ENCODE results near the gene CPN2. TPM values are rescaled to one million over a fixed set of nuclear protein-coding genes. Genes with fewer than 3 reads are reported as not detected.

Gene CPN2
- total and polyA plus RNA-seq, 2 experiments from 2014 or later: 0.10 to 0.14 TPM

- Histone ChIP-seq H3F3A (replicated peaks; ENCODE audit: low read depth) (no peaks in the 10 kb centered on the region), H3K79me2 (replicated peaks; ENCODE audit: insufficient read depth) (no peaks in the 10 kb centered on the region), H3K4me1 (ENCODE audit: insufficient read depth) (0 out of 2 replicates have a peak, but pooled peaks cover 15% of the 10 kb centered on the region), H3K27me3 (ENCODE audit: insufficient read depth) (no peaks in the 10 kb centered on the region), H3K4me2 (no peak overlapping the region), H3K9me2 (ENCODE audit: insufficient read depth) (no peaks in the 10 kb centered on the region), H4K20me1 (replicated peaks; ENCODE audit: insufficient read depth) (no peaks in the 10 kb centered on the region), H2AFZ (peak overlapping the region; percentile 66), H3K36me3 (ENCODE audit: insufficient read depth) (no peaks in the 10 kb centered on the region), H3K27ac (ENCODE audit: low read depth) (no peak overlapping the region), H3K4me3 (no peak overlapping the region)
- DNase-seq (ENCODE audit: low spot score) (no peak), ATAC-seq (peak; percentile 17)
- peaks cover 24% of the 10 kb centered on the region for H3K27me3 Mint-ChIP-seq (ENCODE audit: insufficient read depth, low read depth, poor library complexity)
- H3K9me3 Mint-ChIP-seq: no peaks in the 10 kb centered on the region
- H3K27ac Mint-ChIP-seq: no peak overlapping the region
- no peak overlapping the region for H3K4me3 Mint-ChIP-seq
- peaks cover 29% of the 10 kb centered on the region for H3K4me1 Mint-ChIP-seq
- no peaks in the 10 kb centered on the region for H3K36me3 Mint-ChIP-seq (ENCODE audit: low read depth)
- TF ChIP-seq, protein P1, sequence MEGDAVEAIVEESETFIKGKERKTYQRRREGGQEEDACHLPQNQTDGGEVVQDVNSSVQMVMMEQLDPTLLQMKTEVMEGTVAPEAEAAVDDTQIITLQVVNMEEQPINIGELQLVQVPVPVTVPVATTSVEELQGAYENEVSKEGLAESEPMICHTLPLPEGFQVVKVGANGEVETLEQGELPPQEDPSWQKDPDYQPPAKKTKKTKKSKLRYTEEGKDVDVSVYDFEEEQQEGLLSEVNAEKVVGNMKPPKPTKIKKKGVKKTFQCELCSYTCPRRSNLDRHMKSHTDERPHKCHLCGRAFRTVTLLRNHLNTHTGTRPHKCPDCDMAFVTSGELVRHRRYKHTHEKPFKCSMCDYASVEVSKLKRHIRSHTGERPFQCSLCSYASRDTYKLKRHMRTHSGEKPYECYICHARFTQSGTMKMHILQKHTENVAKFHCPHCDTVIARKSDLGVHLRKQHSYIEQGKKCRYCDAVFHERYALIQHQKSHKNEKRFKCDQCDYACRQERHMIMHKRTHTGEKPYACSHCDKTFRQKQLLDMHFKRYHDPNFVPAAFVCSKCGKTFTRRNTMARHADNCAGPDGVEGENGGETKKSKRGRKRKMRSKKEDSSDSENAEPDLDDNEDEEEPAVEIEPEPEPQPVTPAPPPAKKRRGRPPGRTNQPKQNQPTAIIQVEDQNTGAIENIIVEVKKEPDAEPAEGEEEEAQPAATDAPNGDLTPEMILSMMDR (conservative IDR thresholded peaks at IDR 0.05; ENCODE audit: low read depth in 2 of 2): no peak
Measured at GRCh38 chr3:194367992-194368841, 17.1 kb upstream of the CPN2 start.

- Histone ChIP-seq H3K4me1 (ENCODE audit: insufficient read depth) (0 out of 2 replicates have a peak, but pooled peaks cover 15% of the 10 kb centered on the region), H3K79me2 (replicated peaks; ENCODE audit: insufficient read depth) (no peaks in the 10 kb centered on the region), H3K27me3 (ENCODE audit: insufficient read depth) (no peaks in the 10 kb centered on the region), H3K36me3 (ENCODE audit: insufficient read depth) (no peaks in the 10 kb centered on the region), H2AFZ (no peak overlapping the region), H3K4me3 (no peak overlapping the region), H3F3A (replicated peaks; ENCODE audit: low read depth) (no peaks in the 10 kb centered on the region), H3K9me2 (ENCODE audit: insufficient read depth) (no peaks in the 10 kb centered on the region), H4K20me1 (replicated peaks; ENCODE audit: insufficient read depth) (no peaks in the 10 kb centered on the region), H3K4me2 (no peak overlapping the region), H3K27ac (ENCODE audit: low read depth) (no peak overlapping the region)
- H3K4me1 Mint-ChIP-seq: peaks cover 29% of the 10 kb centered on the region
- no peaks in the 10 kb centered on the region for H3K36me3 Mint-ChIP-seq (ENCODE audit: low read depth)
- no peak for ATAC-seq
- H3K27me3 Mint-ChIP-seq (ENCODE audit: insufficient read depth, low read depth, poor library complexity): peaks cover 28% of the 10 kb centered on the region
- H3K27ac Mint-ChIP-seq: no peak overlapping the region
- H3K4me3 Mint-ChIP-seq: no peak overlapping the region
- no peak for DNase-seq (ENCODE audit: low spot score)
- H3K9me3 Mint-ChIP-seq: no peaks in the 10 kb centered on the region
- TF ChIP-seq EZH2phosphoT487 (IDR thresholded peaks at IDR 0.05; ENCODE audit: unreplicated experiment): no peak
- TF ChIP-seq ZNF114 (CRISPR knock-in tag; IDR thresholded peaks at IDR 0.05): no peak
- no peak for TF ChIP-seq JUNB (IDR thresholded peaks at IDR 0.05; ENCODE audit: unreplicated experiment)
- TF ChIP-seq REST (IDR thresholded peaks at IDR 0.05; ENCODE audit: unreplicated experiment): no peak
- TF ChIP-seq, protein P2, sequence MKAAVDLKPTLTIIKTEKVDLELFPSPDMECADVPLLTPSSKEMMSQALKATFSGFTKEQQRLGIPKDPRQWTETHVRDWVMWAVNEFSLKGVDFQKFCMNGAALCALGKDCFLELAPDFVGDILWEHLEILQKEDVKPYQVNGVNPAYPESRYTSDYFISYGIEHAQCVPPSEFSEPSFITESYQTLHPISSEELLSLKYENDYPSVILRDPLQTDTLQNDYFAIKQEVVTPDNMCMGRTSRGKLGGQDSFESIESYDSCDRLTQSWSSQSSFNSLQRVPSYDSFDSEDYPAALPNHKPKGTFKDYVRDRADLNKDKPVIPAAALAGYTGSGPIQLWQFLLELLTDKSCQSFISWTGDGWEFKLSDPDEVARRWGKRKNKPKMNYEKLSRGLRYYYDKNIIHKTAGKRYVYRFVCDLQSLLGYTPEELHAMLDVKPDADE (IDR thresholded peaks at IDR 0.05): no peak
- no peak for TF ChIP-seq STAT1 (IDR thresholded peaks at IDR 0.05; ENCODE audit: unreplicated experiment)
- TF ChIP-seq POLR2AphosphoS5 (IDR thresholded peaks at IDR 0.05; ENCODE audit: low read depth): no peak
- TF ChIP-seq EZH2 (IDR thresholded peaks at IDR 0.05; ENCODE audit: low read depth, unreplicated experiment): no peak
- no peak for TF ChIP-seq CREB1 (CRISPR knock-in tag; IDR thresholded peaks at IDR 0.05; ENCODE audit: low read depth)
- TF ChIP-seq, protein P1 (conservative IDR thresholded peaks at IDR 0.05; ENCODE audit: low read depth in 2 of 2): no peak
- no peak for TF ChIP-seq NANOG (IDR thresholded peaks at IDR 0.05; ENCODE audit: borderline replicate concordance)
- no peak for TF ChIP-seq ZNF331 (CRISPR knock-in tag; IDR thresholded peaks at IDR 0.05; ENCODE audit: low read depth)
Measured at GRCh38 chr3:194365978-194366490, 14.9 kb upstream of the CPN2 start.

Data from GM23338 (cell line).